NOMO-1 treated with dmso at 0.1 percent for 144 hours (cell line): ENCODE results near the gene PADI2.

ENCODE experiments used
- DNase-seq: peaks from one replicate; lab custom pipeline; 2025; ENCODE audit not compliant: unreplicated experiment; lab: John Stamatoyannopoulos, UW

PADI2 gene

GRCh38 chr1:17024721-17025120, 94.5 kb downstream of the PADI2 start:
- DNase-seq, result no peak

GRCh38 chr1:17023573-17023972, 95.7 kb downstream of the PADI2 start:
- DNase-seq, result no peak

GRCh38 chr1:17023102-17023501, 96.1 kb downstream of the PADI2 start:
- peak; percentile 43 for DNase-seq

GRCh38 chr1:17021896-17022295, 97.4 kb downstream of the PADI2 start:
- DNase-seq, result no peak

GRCh38 chr1:17020502-17020901, 98.7 kb downstream of the PADI2 start:
- DNase-seq, result no peak

- no peak for DNase-seq
Observed at GRCh38 chr1:17018849-17019248, 100.4 kb downstream of the PADI2 start.

- no peak for DNase-seq
Observed at GRCh38 chr1:17017435-17017834, 101.8 kb downstream of the PADI2 start.
